NCI-H524 (cell line): ENCODE results near the gene SF3B3.
"Not testable (repeated sequence)": the region's sequence is repeated elsewhere in the genome, so short reads cannot be mapped to it uniquely, and the experiment has no call there.

Source experiments
- DNase-seq, 2 experiments: peaks; one replicate each; lab custom pipeline; 2025; lab: John Stamatoyannopoulos, UW

SF3B3 gene

DNA sequence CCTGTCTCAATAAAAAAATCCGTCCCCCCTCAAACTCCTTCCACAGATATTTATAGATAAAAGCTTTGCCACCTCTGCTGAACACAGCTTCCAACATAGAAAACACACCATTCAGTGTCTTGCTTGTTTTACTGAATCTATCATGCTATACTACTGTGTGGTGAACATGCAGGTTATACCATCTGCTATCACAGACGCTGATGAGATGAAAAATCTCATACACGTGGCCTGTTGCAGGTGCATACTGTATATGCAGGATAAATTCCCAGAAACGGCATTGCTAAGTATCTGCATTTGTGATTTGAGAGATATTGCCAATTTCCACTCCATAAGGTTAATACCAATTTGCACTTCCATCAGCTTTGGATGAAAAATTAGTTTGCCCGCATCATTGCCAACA is 92.3 kb downstream of the SF3B3 start:
- DNase-seq: peak in 1 of 2 experiments; percentile 25

DNA sequence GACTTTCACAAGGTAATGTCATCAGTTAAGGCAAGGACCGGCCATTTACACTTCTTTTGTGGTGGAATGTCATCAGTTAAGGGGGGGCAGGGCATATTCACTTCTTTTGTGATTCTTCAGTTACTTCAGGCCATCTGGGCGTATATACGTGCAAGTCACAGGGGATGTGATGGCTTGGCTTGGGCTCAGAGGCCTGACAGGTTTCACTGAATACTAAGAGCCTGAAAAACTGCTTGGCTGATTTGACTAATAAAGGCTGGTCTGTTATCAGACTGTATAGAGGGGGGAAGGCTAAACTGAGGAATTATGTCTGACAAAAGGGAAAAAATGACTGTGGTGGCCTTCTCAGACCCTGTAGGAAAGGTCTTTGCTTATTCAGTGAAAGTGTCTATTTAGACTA is 98.2 kb downstream of the SF3B3 start:
- DNase-seq: not testable (repeated sequence)
